Muscle layer of colon (tissue), 2 donors: Measurements from ENCODE around the gene OR10H5.
"Not testable (repeated sequence)": the region's sequence is repeated elsewhere in the genome, so short reads cannot be mapped to it uniquely, and the experiment has no call there.

Experiments
- H3K27ac ChIP-seq: one replicate; pipeline ENCODE4 v1.7.0; 2013; ENCODE audit warnings: low read depth, mild to moderate bottlenecking, low read length, moderate library complexity
- H3K27me3 ChIP-seq, 2 donors: one replicate each; pipeline ENCODE4 v1.7.0; 2013; ENCODE audit warnings: low read length in 2 of 2, mild to moderate bottlenecking in 2 of 2; ENCODE audit not compliant: insufficient read depth in 2 of 2, control insufficient read depth in 1 of 2
- H3K36me3 ChIP-seq: one replicate; pipeline ENCODE4 v1.7.0; 2013; ENCODE audit warnings: mild to moderate bottlenecking, low read length; ENCODE audit not compliant: insufficient read depth
- H3K4me1 ChIP-seq: one replicate; pipeline ENCODE4 v1.7.0; 2013; ENCODE audit warnings: mild to moderate bottlenecking, low read length; ENCODE audit not compliant: insufficient read depth
- H3K4me3 ChIP-seq, 2 donors: one replicate each; pipeline ENCODE4 v1.7.0; 2013; ENCODE audit warnings: low read length in 2 of 2, low read depth in 1 of 2, mild to moderate bottlenecking in 1 of 2, moderate library complexity in 1 of 2
- H3K9ac ChIP-seq: one replicate; pipeline ENCODE4 v1.7.0; 2013; ENCODE audit warnings: low read length
- H3K9me3 ChIP-seq: one replicate; pipeline ENCODE4 v1.7.0; 2013; ENCODE audit warnings: mild to moderate bottlenecking, low read length
- donor health status: abdominal sarcoma.
- donor health status: Adenocarcinoma of cecum.

The OR10H5 gene

GRCh38 chr19:15836330-15837220, 49.1 kb downstream of the OR10H5 start:
- Histone ChIP-seq H3K9ac (peak overlapping the region; percentile 89), H3K36me3 (no peaks in the 10 kb centered on the region), H3K4me3 (peak overlapping the region; percentile 82 to 90), H3K9me3 (no peaks in the 10 kb centered on the region), H3K4me1 (no peaks in the 10 kb centered on the region), H3K27ac (peak overlapping the region; percentile 97), H3K27me3 (no peaks in the 10 kb centered on the region)

GRCh38 chr19:15837221-15837731, 49.8 kb downstream of the OR10H5 start:
- Histone ChIP-seq H3K27me3 (no peaks in the 10 kb centered on the region), H3K36me3 (no peaks in the 10 kb centered on the region), H3K9ac (no peak overlapping the region), H3K4me3 (peak overlapping the region; percentile 82 to 90), H3K27ac (peak overlapping the region; percentile 97), H3K4me1 (no peaks in the 10 kb centered on the region), H3K9me3 (no peaks in the 10 kb centered on the region)

GRCh38 chr19:15838351-15838750, 50.9 kb downstream of the OR10H5 start:
- H3K4me1 ChIP-seq = no peaks in the 10 kb centered on the region
- H3K4me3 ChIP-seq = no peak overlapping the region
- no peaks in the 10 kb centered on the region for H3K36me3 ChIP-seq
- no peak overlapping the region for H3K9ac ChIP-seq
- no peak overlapping the region for H3K27ac ChIP-seq
- no peaks in the 10 kb centered on the region for H3K9me3 ChIP-seq
- H3K27me3 ChIP-seq = no peaks in the 10 kb centered on the region

GRCh38 chr19:15839888-15840287, 52.4 kb downstream of the OR10H5 start:
- H3K27me3 ChIP-seq, H3K27ac ChIP-seq, H3K9ac ChIP-seq, H3K36me3 ChIP-seq, H3K9me3 ChIP-seq, H3K4me3 ChIP-seq, H3K4me1 ChIP-seq: not testable (repeated sequence)

GRCh38 chr19:15840833-15841232, 53.4 kb downstream of the OR10H5 start:
- no peaks in the 10 kb centered on the region for H3K4me1 ChIP-seq
- H3K9me3 ChIP-seq = no peaks in the 10 kb centered on the region
- H3K9ac ChIP-seq = no peak overlapping the region
- no peaks in the 10 kb centered on the region for H3K27me3 ChIP-seq
- H3K27ac ChIP-seq = no peak overlapping the region
- no peak overlapping the region for H3K4me3 ChIP-seq
- no peaks in the 10 kb centered on the region for H3K36me3 ChIP-seq

GRCh38 chr19:15841875-15842569, 54.6 kb downstream of the OR10H5 start:
- Histone ChIP-seq H3K9ac (no peak overlapping the region), H3K4me1 (no peaks in the 10 kb centered on the region), H3K36me3 (no peaks in the 10 kb centered on the region), H3K4me3 (no peak overlapping the region), H3K27ac (no peak overlapping the region), H3K27me3 (no peaks in the 10 kb centered on the region), H3K9me3 (no peaks in the 10 kb centered on the region)

- Histone ChIP-seq H3K27me3 (no peaks in the 10 kb centered on the region), H3K36me3 (no peaks in the 10 kb centered on the region), H3K4me3 (no peak overlapping the region), H3K27ac (no peak overlapping the region), H3K4me1 (no peaks in the 10 kb centered on the region), H3K9ac (no peak overlapping the region), H3K9me3 (no peaks in the 10 kb centered on the region)
Measured at GRCh38 chr19:15843203-15843893, 55.9 kb downstream of the OR10H5 start.

GRCh38 chr19:15843894-15844222, 56.4 kb downstream of the OR10H5 start:
- not testable (repeated sequence) for H3K27me3 ChIP-seq, H3K36me3 ChIP-seq, H3K4me3 ChIP-seq, H3K4me1 ChIP-seq, H3K9me3 ChIP-seq, H3K9ac ChIP-seq, H3K27ac ChIP-seq

GRCh38 chr19:15846923-15847322, 59.5 kb downstream of the OR10H5 start:
- Histone ChIP-seq H3K4me3 (no peak overlapping the region), H3K27ac (no peak overlapping the region), H3K9me3 (no peaks in the 10 kb centered on the region), H3K4me1 (no peaks in the 10 kb centered on the region), H3K27me3 (no peaks in the 10 kb centered on the region), H3K36me3 (no peaks in the 10 kb centered on the region), H3K9ac (no peak overlapping the region)

- H3K4me3 ChIP-seq = no peak overlapping the region
- H3K9me3 ChIP-seq = no peaks in the 10 kb centered on the region
- H3K9ac ChIP-seq = no peak overlapping the region
- H3K36me3 ChIP-seq = no peaks in the 10 kb centered on the region
- no peaks in the 10 kb centered on the region for H3K4me1 ChIP-seq
- no peak overlapping the region for H3K27ac ChIP-seq
- H3K27me3 ChIP-seq = no peaks in the 10 kb centered on the region
Measured at GRCh38 chr19:15850385-15850784, 62.9 kb downstream of the OR10H5 start.
